NCI-H1436 (cell line): ENCODE measurements around the gene AGAP1.

Experiments
- DNase-seq: peaks from one replicate; lab custom pipeline; 2025; lab: John Stamatoyannopoulos, UW

The AGAP1 gene

GRCh38 chr2:235493775-235494715, at the start of gene AGAP1:
TSS of gene AGAP1 (plus strand) at chr2:235494043.
- peak; percentile 63 for DNase-seq

GRCh38 chr2:235444101-235444597, 49.7 kb upstream of the AGAP1 start:
- DNase-seq: no peak

- DNase-seq: no peak
Observed at GRCh38 chr2:235445116-235445515, 48.7 kb upstream of the AGAP1 start.

GRCh38 chr2:235446082-235446481, 47.8 kb upstream of the AGAP1 start:
- no peak for DNase-seq

DNA sequence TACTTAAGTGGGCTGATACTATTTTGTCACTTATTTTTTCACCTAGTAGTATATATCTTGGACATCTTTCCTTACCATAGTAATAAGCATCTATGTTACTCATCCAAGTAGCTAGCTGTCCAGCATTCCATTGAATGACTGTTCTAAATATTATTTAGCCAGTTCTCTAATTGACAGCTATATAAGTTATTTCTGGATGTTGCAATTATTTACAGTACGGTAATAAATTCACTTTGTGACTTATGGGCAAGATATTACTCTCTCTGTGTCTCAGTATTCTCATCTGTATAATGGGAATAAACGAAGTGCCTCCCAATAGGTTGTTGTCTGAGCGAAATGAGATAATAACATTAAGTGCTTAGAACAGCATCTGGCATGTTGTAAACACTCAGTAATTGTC, 46.6 kb upstream of the AGAP1 start:
- no peak for DNase-seq

DNA sequence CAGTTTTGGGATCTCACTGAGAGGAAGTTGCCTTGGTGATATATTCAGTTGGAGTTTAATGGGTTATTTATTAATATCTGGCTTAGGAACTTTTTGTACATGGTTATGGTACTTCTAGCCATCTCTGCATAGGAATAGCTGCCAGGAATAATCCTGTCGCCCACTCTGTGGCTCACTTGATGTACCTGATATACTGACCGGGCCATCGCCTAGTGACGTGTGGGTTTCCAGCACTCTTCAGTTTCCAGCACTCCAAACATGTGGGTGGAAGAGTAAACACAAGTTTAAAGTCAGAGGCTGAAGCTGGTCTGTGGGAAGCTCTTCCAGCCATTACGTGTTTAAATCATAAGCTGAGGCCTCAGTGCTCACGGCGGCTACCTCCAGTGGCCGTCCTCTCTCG, 44.3 kb upstream of the AGAP1 start:
- no peak for DNase-seq

DNA sequence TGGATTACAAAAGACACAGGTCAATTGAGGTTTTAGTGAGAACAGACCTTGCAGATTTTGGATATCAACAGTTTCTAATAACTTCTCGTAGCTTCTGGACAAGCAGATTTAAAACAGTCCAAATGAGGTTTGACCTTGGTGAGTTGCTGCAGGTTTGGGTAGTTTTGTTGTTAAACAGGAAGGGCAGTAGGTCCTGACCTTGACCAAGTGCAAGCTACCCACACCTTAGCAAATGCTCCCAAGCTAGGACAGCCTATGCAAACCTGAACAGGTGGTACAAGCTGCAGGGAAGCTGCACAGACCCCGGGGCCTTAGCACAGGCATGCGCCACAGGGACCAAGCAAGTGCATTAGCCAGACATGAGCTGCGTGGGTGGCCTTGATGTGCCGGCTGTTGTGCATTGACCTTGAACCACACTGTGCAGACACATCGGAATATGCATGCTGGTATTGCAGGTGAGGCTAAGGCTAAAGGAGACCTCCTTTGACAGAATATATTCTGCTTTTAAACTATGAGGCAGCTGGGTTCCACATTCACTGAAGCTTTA, 40.2 kb upstream of the AGAP1 start:
- no peak for DNase-seq

GRCh38 chr2:235458839-235459273, 35.0 kb upstream of the AGAP1 start:
- no peak for DNase-seq

DNA sequence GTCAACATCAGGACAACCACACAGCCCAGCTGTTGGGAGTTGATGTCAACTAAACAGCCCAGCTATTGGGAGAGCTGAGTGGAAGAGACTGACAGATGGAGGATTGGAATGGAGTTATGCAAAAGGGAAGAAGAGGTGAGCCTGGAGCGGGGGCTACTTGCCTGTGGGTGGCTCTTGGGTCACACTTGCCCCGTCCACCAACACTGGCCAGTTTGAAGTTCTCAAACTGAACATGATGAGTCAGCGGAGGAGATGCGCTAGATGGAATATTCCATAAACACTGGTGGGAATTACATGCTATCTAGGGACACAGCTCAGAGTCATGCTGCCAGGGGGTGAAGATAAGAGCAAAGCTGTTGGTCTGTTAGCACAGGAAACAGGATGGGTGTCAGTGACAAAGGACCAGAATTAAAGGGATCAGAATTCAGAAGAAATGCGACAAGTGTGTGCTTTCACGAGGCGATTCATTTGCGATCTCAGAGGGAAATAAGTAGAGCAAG, 33.2 kb upstream of the AGAP1 start:
- no peak for DNase-seq

GRCh38 chr2:235461763-235462414, 32.0 kb upstream of the AGAP1 start:
- DNase-seq: no peak

DNA sequence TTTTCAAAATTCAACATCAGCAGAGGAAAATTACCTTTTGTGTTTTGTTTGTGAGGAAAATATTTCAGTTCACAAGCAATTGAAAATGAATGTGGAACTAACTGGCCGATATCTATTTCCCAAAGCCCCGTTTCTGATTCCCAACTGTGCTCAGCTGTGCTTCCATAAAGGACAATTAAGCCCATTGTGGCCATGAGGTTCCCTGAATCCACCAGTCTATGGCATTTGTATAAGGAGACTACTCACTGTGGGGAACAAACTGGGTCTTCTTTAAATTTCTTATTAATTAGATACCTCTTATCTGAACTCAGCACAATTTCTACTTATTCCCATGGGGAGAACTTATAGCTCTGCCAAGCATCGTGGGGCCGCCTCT, 31.4 kb upstream of the AGAP1 start:
- DNase-seq: no peak

- no peak for DNase-seq
Observed at GRCh38 chr2:235463893-235464292, 29.9 kb upstream of the AGAP1 start.

- DNase-seq: no peak
Observed at GRCh38 chr2:235467588-235467987, 26.3 kb upstream of the AGAP1 start.

- no peak for DNase-seq
Observed at GRCh38 chr2:235468978-235469655, 24.7 kb upstream of the AGAP1 start.

- no peak for DNase-seq
Observed at GRCh38 chr2:235471186-235471747, 22.6 kb upstream of the AGAP1 start.

DNA sequence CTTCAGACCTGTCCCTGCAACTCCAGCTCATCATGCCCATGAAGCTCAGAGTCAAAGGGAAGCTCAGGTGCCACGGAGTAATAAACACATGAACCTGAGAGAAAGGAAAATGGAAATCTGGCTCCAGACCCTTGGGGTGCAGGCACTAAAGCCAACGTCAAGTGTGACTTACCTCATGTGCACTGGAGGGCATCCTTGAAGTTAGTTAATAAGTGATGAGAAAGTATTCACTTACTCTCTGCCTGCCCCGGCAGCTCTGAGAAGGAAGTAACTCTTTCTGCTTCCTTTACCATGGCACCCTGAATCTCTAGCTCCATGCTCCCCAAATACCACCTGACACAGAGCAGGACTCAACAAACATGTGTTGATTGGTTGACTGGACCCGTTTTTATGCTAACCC, 21.4 kb upstream of the AGAP1 start:
- DNase-seq: no peak

DNA sequence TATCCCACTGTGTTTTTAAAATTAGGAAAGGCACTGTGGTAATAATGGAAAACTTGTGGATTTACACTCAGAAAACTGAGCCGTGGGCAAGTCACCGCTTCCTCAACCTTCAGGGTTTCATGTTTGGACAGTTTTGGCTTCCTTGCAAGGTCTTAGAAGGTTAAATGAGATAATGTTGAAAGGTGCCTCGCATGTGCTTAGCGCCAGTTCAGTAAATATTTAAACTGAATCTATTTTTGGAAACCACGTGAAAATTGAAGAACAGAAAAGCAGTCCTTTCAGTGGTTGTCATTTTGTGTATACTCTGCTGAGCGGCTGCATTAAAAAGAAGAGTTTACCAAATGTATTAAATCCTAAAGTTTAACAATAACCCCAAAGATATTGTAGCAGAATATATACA, 15.2 kb upstream of the AGAP1 start:
- DNase-seq: no peak

GRCh38 chr2:235479604-235480003, 14.2 kb upstream of the AGAP1 start:
- no peak for DNase-seq

DNA sequence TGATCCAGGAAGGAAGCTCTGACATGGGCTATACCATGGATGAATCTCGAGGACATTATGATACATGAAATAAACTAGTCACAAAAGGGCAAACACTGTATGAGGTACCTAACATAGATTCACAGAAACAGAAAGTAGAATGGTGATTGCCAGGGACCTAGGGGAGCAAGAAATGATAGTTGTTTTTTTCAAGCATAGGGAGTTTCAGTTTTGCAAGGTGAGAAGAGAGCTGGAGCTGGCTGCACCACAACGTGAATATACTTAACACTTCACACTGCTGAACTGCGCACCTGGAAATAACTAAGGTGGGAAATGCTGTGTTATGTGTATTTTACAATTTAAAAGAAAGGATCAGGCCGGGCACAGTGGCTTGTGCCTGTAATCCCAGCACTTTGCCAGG, 13.2 kb upstream of the AGAP1 start:
- DNase-seq: no peak

DNA sequence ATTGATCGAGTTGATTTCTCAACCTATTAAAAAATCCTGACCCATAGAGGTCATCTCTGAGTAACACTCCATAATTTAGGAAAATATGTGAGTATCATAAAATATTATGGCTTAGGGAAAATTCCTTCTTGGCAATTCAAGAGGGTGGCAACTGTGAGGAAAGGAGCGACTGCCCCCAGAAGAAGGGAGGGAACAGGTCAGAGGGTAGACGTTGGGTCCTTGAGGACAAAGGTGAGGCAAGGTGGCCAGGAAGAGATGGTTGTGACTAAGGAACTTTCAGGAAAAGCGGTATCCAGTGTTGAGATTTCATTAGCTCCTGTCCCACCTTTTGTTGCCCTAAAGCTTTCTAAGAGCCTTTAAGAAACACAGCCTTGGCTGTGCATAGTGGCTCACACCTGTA, 10.5 kb upstream of the AGAP1 start:
- no peak for DNase-seq

- DNase-seq: no peak
Observed at GRCh38 chr2:235485362-235485761, 8.5 kb upstream of the AGAP1 start.

GRCh38 chr2:235486729-235487128, 7.1 kb upstream of the AGAP1 start:
- DNase-seq: no peak
